GM12865 (cell line): ENCODE data around the gene TAB2.

Source experiments
- DNase-seq: peaks from one replicate; pipeline ENCODE4 v3.0.0; 2010; ENCODE audit warnings: low read depth
- H3K4me3 ChIP-seq: 2 replicates; pipeline ENCODE4 v1.5.1; 2011; ENCODE audit warnings: mild to moderate bottlenecking, low read depth, low read length, control low read depth
- CTCF ChIP-seq: IDR thresholded peaks from 2 replicates; pipeline ENCODE4 v1.5.1; 2011; ENCODE audit warnings: low read length, control low read depth, low read depth, inconsistent platforms; ENCODE audit not compliant: insufficient read depth; ENCODE audit errors: missing control alignments

The TAB2 gene

GRCh38 chr6:149335924-149336608 lies 18.6 kb downstream of the TAB2 start:
- H3K4me3 ChIP-seq = no peak overlapping the region
- peak; percentile 63 for DNase-seq
- no peak for TF ChIP-seq CTCF

GRCh38 chr6:149336609-149336928 lies 19.1 kb downstream of the TAB2 start:
- peak; percentile 31 for DNase-seq
- no peak for TF ChIP-seq CTCF
- H3K4me3 ChIP-seq = no peak overlapping the region

GRCh38 chr6:149337320-149337719 lies 19.8 kb downstream of the TAB2 start:
- no peak for DNase-seq
- no peak overlapping the region for H3K4me3 ChIP-seq
- TF ChIP-seq CTCF = no peak

GRCh38 chr6:149340200-149340599 lies 22.7 kb downstream of the TAB2 start:
- no peak overlapping the region for H3K4me3 ChIP-seq
- no peak for TF ChIP-seq CTCF
- peak; percentile 48 for DNase-seq

GRCh38 chr6:149342525-149342924 lies 25.0 kb downstream of the TAB2 start:
- no peak overlapping the region for H3K4me3 ChIP-seq
- DNase-seq = peak; percentile 52
- TF ChIP-seq CTCF = no peak

GRCh38 chr6:149343501-149343900 lies 26.0 kb downstream of the TAB2 start:
- no peak overlapping the region for H3K4me3 ChIP-seq
- TF ChIP-seq CTCF = no peak
- DNase-seq = no peak

- no peak overlapping the region for H3K4me3 ChIP-seq
- DNase-seq = no peak
- no peak for TF ChIP-seq CTCF
Measured at GRCh38 chr6:149346078-149346477, 28.6 kb downstream of the TAB2 start.
